ENCODE measurements around the gene FOXI2. TPM values are rescaled to one million over a fixed set of nuclear protein-coding genes. Genes with fewer than 3 reads are reported as not detected.

FOXI2 gene
- total and polyA plus RNA-seq, 4 experiments from 2014 or later: not detected

GRCh38 chr10:127702271-127702670, 34.7 kb upstream of the FOXI2 start:
- Mint-ChIP-seq H3K9me3 (peaks cover 0 to 8% (median 5%) of the 10 kb centered on the region in 8 donors), H3K36me3 (no peaks in the 10 kb centered on the region), H3K4me1 (no peaks in the 10 kb centered on the region), H3K4me3 (no peak overlapping the region), H3K27ac (no peak overlapping the region), H3K27me3 (peaks cover 9 to 23% of the 10 kb centered on the region in 2 donors)
- Histone ChIP-seq H3K36me3 (ENCODE audit: insufficient read depth, low read length) (no peaks in the 10 kb centered on the region), H3K4me3 (ENCODE audit: low read length in 2 of 2) (no peak overlapping the region), H3K27me3 (ENCODE audit: insufficient read depth, low read length) (no peaks in the 10 kb centered on the region), H3K27ac (ENCODE audit: low read depth, low read length) (no peak overlapping the region), H3K4me1 (ENCODE audit: insufficient read depth, low read length) (no peaks in the 10 kb centered on the region), H3K9me3 (ENCODE audit: control insufficient read depth in 1 of 2, low read length in 2 of 2) (no peaks in the 10 kb centered on the region)
- intact Hi-C loops (cut with micrococcal nuclease): no loop called here
- DNase-seq: no peak
- ChIA-PET POLR2A (ENCODE audit: partially characterized antibody) (no interaction called here), CTCF (ENCODE audit: partially characterized antibody) (no interaction called here)

DNA sequence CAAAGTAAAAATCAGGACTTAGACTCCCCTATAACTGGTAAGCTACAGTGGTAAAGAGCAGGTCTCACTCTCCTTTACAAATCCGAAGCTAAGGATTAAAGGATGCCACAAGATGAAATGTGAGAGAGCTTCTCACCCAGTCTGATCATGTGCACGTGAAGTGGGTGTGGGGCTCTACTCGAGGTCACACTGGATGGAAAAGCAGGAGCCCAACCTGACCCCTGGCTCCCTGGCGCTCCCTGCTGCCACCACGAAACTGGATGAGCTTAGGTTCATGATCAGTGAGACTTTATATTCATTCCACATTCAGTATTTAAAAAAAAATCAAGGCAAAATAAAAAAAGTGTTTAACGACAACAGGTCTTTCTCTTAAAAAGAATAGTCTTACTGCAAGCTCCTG, 21.7 kb upstream of the FOXI2 start:
- no peaks in the 10 kb centered on the region for H3K4me1 Mint-ChIP-seq
- CTCF ChIA-PET (ENCODE audit: partially characterized antibody): interaction anchor here (0.9 kb wide), 1 partner anchor 354 kb away, joined by 3 read pairs; no protein-coding TSS in a partner anchor
- H3K27ac Mint-ChIP-seq: no peak overlapping the region
- no peak overlapping the region for H3K4me3 ChIP-seq (ENCODE audit: low read length in 2 of 2)
- H3K9me3 ChIP-seq (ENCODE audit: control insufficient read depth in 1 of 2, low read length in 2 of 2): no peaks in the 10 kb centered on the region
- intact Hi-C loops (cut with micrococcal nuclease): loop anchor here (5.0 kb wide), 1 partner anchor 437 kb away; no protein-coding TSS in a partner anchor
- peaks cover 0 to 4% of the 10 kb centered on the region in 2 donors for H3K27me3 Mint-ChIP-seq
- no peak overlapping the region for H3K27ac ChIP-seq (ENCODE audit: low read depth, low read length)
- no peaks in the 10 kb centered on the region for H3K9me3 Mint-ChIP-seq
- H3K36me3 Mint-ChIP-seq: no peaks in the 10 kb centered on the region
- POLR2A ChIA-PET (ENCODE audit: partially characterized antibody): no interaction called here
- H3K36me3 ChIP-seq (ENCODE audit: insufficient read depth, low read length): no peaks in the 10 kb centered on the region
- DNase-seq: no peak
- no peaks in the 10 kb centered on the region for H3K27me3 ChIP-seq (ENCODE audit: insufficient read depth, low read length)
- no peaks in the 10 kb centered on the region for H3K4me1 ChIP-seq (ENCODE audit: insufficient read depth, low read length)
- no peak overlapping the region for H3K4me3 Mint-ChIP-seq

- H3K4me1 ChIP-seq (ENCODE audit: insufficient read depth, low read length): no peaks in the 10 kb centered on the region
- CTCF ChIA-PET (ENCODE audit: partially characterized antibody): interaction anchor here (0.9 kb wide), 1 partner anchor 353 kb away, joined by 3 read pairs; no protein-coding TSS in a partner anchor
- H3K27ac ChIP-seq (ENCODE audit: low read depth, low read length): no peak overlapping the region
- Mint-ChIP-seq H3K27me3 (peaks cover 0 to 4% of the 10 kb centered on the region in 2 donors), H3K4me1 (no peaks in the 10 kb centered on the region), H3K36me3 (no peaks in the 10 kb centered on the region), H3K9me3 (no peaks in the 10 kb centered on the region), H3K4me3 (no peak overlapping the region), H3K27ac (no peak overlapping the region)
- H3K4me3 ChIP-seq (ENCODE audit: low read length in 2 of 2): no peak overlapping the region
- H3K36me3 ChIP-seq (ENCODE audit: insufficient read depth, low read length): no peaks in the 10 kb centered on the region
- peak in 1 of 5 donors; percentile 3 for DNase-seq
- no peaks in the 10 kb centered on the region for H3K27me3 ChIP-seq (ENCODE audit: insufficient read depth, low read length)
- POLR2A ChIA-PET (ENCODE audit: partially characterized antibody): no interaction called here
- H3K9me3 ChIP-seq (ENCODE audit: control insufficient read depth in 1 of 2, low read length in 2 of 2): no peaks in the 10 kb centered on the region
- intact Hi-C loops (cut with micrococcal nuclease): loop anchor here (5.0 kb wide), 1 partner anchor 436 kb away; no protein-coding TSS in a partner anchor
Measured at GRCh38 chr10:127715782-127716378, 21.1 kb upstream of the FOXI2 start.

- H3K27me3 Mint-ChIP-seq: peaks cover 1 to 4% of the 10 kb centered on the region in 2 donors
- no peaks in the 10 kb centered on the region for H3K36me3 Mint-ChIP-seq
- H3K4me3 Mint-ChIP-seq: no peak overlapping the region
- H3K27ac ChIP-seq (ENCODE audit: low read depth, low read length): no peak overlapping the region
- H3K4me1 ChIP-seq (ENCODE audit: insufficient read depth, low read length): no peaks in the 10 kb centered on the region
- ChIA-PET CTCF (ENCODE audit: partially characterized antibody) (interaction anchor here (0.6 kb wide), 1 partner anchor 292 kb away, joined by 3 read pairs; no protein-coding TSS in a partner anchor), POLR2A (ENCODE audit: partially characterized antibody) (no interaction called here)
- H3K27me3 ChIP-seq (ENCODE audit: insufficient read depth, low read length): no peaks in the 10 kb centered on the region
- H3K4me3 ChIP-seq (ENCODE audit: low read length in 2 of 2): no peak overlapping the region
- no peaks in the 10 kb centered on the region for H3K4me1 Mint-ChIP-seq
- intact Hi-C loops (cut with micrococcal nuclease): no loop called here
- no peak overlapping the region for H3K27ac Mint-ChIP-seq
- no peaks in the 10 kb centered on the region for H3K36me3 ChIP-seq (ENCODE audit: insufficient read depth, low read length)
- H3K9me3 Mint-ChIP-seq: no peaks in the 10 kb centered on the region
- H3K9me3 ChIP-seq (ENCODE audit: control insufficient read depth in 1 of 2, low read length in 2 of 2): no peaks in the 10 kb centered on the region
- DNase-seq: no peak
Measured at GRCh38 chr10:127720142-127720541, 16.8 kb upstream of the FOXI2 start.

- no peak overlapping the region for H3K27ac ChIP-seq (ENCODE audit: low read depth, low read length)
- Mint-ChIP-seq H3K4me1 (no peaks in the 10 kb centered on the region), H3K27me3 (peaks cover 1 to 4% of the 10 kb centered on the region in 2 donors), H3K36me3 (no peaks in the 10 kb centered on the region), H3K4me3 (no peak overlapping the region), H3K9me3 (no peaks in the 10 kb centered on the region), H3K27ac (no peak overlapping the region)
- no peak for DNase-seq
- H3K27me3 ChIP-seq (ENCODE audit: insufficient read depth, low read length): no peaks in the 10 kb centered on the region
- no peaks in the 10 kb centered on the region for H3K36me3 ChIP-seq (ENCODE audit: insufficient read depth, low read length)
- ChIA-PET POLR2A (ENCODE audit: partially characterized antibody) (no interaction called here), CTCF (ENCODE audit: partially characterized antibody) (no interaction called here)
- H3K4me1 ChIP-seq (ENCODE audit: insufficient read depth, low read length): no peaks in the 10 kb centered on the region
- no peak overlapping the region for H3K4me3 ChIP-seq (ENCODE audit: low read length in 2 of 2)
- H3K9me3 ChIP-seq (ENCODE audit: control insufficient read depth in 1 of 2, low read length in 2 of 2): no peaks in the 10 kb centered on the region
- intact Hi-C loops (cut with micrococcal nuclease): no loop called here
Measured at GRCh38 chr10:127720903-127721302, 16.1 kb upstream of the FOXI2 start.

- no peak overlapping the region for H3K4me3 Mint-ChIP-seq
- CTCF ChIA-PET (ENCODE audit: partially characterized antibody): no interaction called here
- no peak for DNase-seq
- Histone ChIP-seq H3K4me3 (ENCODE audit: low read length in 2 of 2) (no peak overlapping the region), H3K36me3 (ENCODE audit: insufficient read depth, low read length) (no peaks in the 10 kb centered on the region), H3K27me3 (ENCODE audit: insufficient read depth, low read length) (no peaks in the 10 kb centered on the region), H3K9me3 (ENCODE audit: control insufficient read depth in 1 of 2, low read length in 2 of 2) (no peaks in the 10 kb centered on the region), H3K27ac (ENCODE audit: low read depth, low read length) (no peak overlapping the region), H3K4me1 (ENCODE audit: insufficient read depth, low read length) (no peaks in the 10 kb centered on the region)
- H3K9me3 Mint-ChIP-seq: peaks cover 0 to 4% (median 0%) of the 10 kb centered on the region in 8 donors
- POLR2A ChIA-PET (ENCODE audit: partially characterized antibody): no interaction called here
- H3K36me3 Mint-ChIP-seq: no peaks in the 10 kb centered on the region
- H3K27me3 Mint-ChIP-seq: peaks cover 23 to 27% of the 10 kb centered on the region in 2 donors
- intact Hi-C loops (cut with micrococcal nuclease): no loop called here
- no peaks in the 10 kb centered on the region for H3K4me1 Mint-ChIP-seq
- H3K27ac Mint-ChIP-seq: no peak overlapping the region
Measured at GRCh38 chr10:127734753-127735152, 2.2 kb upstream of the FOXI2 start.

DNA sequence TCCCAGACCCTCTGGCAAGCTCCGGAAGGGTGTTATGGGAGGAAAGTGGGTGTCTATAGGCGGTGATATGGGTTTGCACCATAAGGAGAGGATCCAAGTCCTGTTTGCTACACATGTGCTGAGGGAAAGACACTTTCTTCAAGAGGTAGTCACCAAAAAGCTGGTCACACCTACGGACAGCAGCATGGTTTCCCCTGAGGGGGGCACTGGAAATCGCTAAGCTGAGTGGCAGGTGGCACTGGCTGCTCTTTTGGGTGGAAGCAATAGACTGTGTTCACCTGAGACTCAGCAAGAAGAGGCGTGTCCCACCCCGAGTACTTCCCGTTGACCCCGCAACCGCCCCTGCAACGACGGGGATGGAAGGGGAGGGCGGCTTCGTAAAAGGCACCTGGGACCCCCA, 1.8 kb upstream of the FOXI2 start:
- no peak overlapping the region for H3K27ac Mint-ChIP-seq
- ChIA-PET CTCF (ENCODE audit: partially characterized antibody) (no interaction called here), POLR2A (ENCODE audit: partially characterized antibody) (no interaction called here)
- H3K4me3 Mint-ChIP-seq: no peak overlapping the region
- Histone ChIP-seq H3K27ac (ENCODE audit: low read depth, low read length) (no peak overlapping the region), H3K27me3 (ENCODE audit: insufficient read depth, low read length) (no peaks in the 10 kb centered on the region), H3K4me1 (ENCODE audit: insufficient read depth, low read length) (no peaks in the 10 kb centered on the region), H3K4me3 (ENCODE audit: low read length in 2 of 2) (no peak overlapping the region), H3K36me3 (ENCODE audit: insufficient read depth, low read length) (no peaks in the 10 kb centered on the region), H3K9me3 (ENCODE audit: control insufficient read depth in 1 of 2, low read length in 2 of 2) (no peaks in the 10 kb centered on the region)
- peaks cover 23 to 27% of the 10 kb centered on the region in 2 donors for H3K27me3 Mint-ChIP-seq
- no peaks in the 10 kb centered on the region for H3K4me1 Mint-ChIP-seq
- H3K9me3 Mint-ChIP-seq: peaks cover 0 to 4% (median 0%) of the 10 kb centered on the region in 8 donors
- no peaks in the 10 kb centered on the region for H3K36me3 Mint-ChIP-seq
- intact Hi-C loops (cut with micrococcal nuclease): no loop called here
- DNase-seq: no peak

Data from CD4-positive, alpha-beta memory T cell (primary cell).